Right atrium auricular region (tissue), 2 donors: ENCODE measurements around the gene PDE12. TPM values are rescaled to one million over a fixed set of nuclear protein-coding genes. Genes with fewer than 3 reads are reported as not detected.

Source experiments
- DNase-seq: peaks from one replicate; pipeline ENCODE4 v3.0.0-alpha.2; 2019; ENCODE audit warnings: low spot score
- H3K27ac ChIP-seq, 2 donors: fragments of 200-600 bp; sonication (generic); 1 replicate in 1 of 2; 2 replicates in 1 of 2; pipeline ENCODE4 v1.5.1; 2016 to 2019
- H3K27me3 ChIP-seq, 2 donors: fragments of 200-600 bp; sonication (generic); one replicate each; pipeline versions ENCODE4 v1.5.1 to v1.6.0; 2017 to 2019
- H3K36me3 ChIP-seq: fragments of 200-600 bp; sonication (generic); one replicate; pipeline ENCODE4 v1.5.1; 2016
- H3K4me1 ChIP-seq, 2 donors: fragments of 200-600 bp; sonication (generic); one replicate each; pipeline versions ENCODE4 v1.5.1 to v1.6.0; 2017 to 2019
- H3K4me3 ChIP-seq, 2 donors: fragments of 200-600 bp; sonication (generic); 1 replicate in 1 of 2; 2 replicates in 1 of 2; pipeline ENCODE4 v1.5.1; 2017 to 2019; ENCODE audit warnings: mild to moderate bottlenecking in 1 of 2, moderate library complexity in 1 of 2
- H3K9me3 ChIP-seq, 2 donors: fragments of 200-600 bp; sonication (generic); one replicate each; pipeline ENCODE4 v1.5.1; 2019
- total RNA-seq, 2 donors: library from RNA; depleted of rRNA; stranded (reverse); fragments of >200 nt; gene quantifications; one replicate each; pipeline ENCODE4 v1.1.0, GENCODE V29; 2016
- TF ChIP-seq, protein P1 (sequence below), 2 donors: fragments of 200-600 bp; sonication (generic); IDR thresholded peaks; one replicate each; pipeline ENCODE4 v1.5.1; 2019; ENCODE audit warnings: antibody characterized with exemption in 2 of 2

Gene PDE12
- total RNA-seq, 2 donors from 2014 or later: 9.9 to 12.1 TPM

DNA sequence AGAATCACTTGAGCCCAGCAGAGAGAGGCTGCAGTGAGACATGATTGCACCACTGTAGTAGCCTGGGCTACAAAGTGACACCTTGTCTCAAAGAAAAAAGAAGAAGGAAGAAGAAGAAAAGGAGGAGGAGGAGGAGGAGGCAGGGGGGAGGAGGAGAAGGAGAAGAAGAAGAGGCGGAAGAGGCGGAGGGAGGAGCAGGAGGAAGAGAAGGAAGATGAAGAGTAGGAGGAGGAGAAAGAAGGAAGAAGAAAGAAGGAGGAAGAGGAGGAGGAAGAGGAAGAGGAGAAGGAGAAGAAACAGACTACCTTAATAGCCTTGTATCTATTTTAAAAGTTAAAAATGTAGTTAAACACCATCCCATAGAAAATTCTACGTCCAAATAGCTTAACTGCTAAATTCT, 60.2 kb downstream of the PDE12 start:
- no peaks in the 10 kb centered on the region for H3K27me3 ChIP-seq
- no peak overlapping the region for H3K4me3 ChIP-seq
- no peaks in the 10 kb centered on the region for H3K4me1 ChIP-seq
- no peak for DNase-seq
- TF ChIP-seq, protein P1, sequence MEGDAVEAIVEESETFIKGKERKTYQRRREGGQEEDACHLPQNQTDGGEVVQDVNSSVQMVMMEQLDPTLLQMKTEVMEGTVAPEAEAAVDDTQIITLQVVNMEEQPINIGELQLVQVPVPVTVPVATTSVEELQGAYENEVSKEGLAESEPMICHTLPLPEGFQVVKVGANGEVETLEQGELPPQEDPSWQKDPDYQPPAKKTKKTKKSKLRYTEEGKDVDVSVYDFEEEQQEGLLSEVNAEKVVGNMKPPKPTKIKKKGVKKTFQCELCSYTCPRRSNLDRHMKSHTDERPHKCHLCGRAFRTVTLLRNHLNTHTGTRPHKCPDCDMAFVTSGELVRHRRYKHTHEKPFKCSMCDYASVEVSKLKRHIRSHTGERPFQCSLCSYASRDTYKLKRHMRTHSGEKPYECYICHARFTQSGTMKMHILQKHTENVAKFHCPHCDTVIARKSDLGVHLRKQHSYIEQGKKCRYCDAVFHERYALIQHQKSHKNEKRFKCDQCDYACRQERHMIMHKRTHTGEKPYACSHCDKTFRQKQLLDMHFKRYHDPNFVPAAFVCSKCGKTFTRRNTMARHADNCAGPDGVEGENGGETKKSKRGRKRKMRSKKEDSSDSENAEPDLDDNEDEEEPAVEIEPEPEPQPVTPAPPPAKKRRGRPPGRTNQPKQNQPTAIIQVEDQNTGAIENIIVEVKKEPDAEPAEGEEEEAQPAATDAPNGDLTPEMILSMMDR (IDR thresholded peaks at IDR 0.05): no peak
- H3K36me3 ChIP-seq: no peaks in the 10 kb centered on the region
- H3K27ac ChIP-seq: no peak overlapping the region
- H3K9me3 ChIP-seq: no peaks in the 10 kb centered on the region

Other genes starting within 250 kb of the PDE12 start
- gene DNAH12, start 11.9 kb upstream of the PDE12 start, total RNA-seq: under 1 TPM in 1 of 2 donors, not detected in 1; 0.08 TPM
- gene ARF4, start 41.1 kb downstream of the PDE12 start, total RNA-seq: 10 to 100 TPM; 92.5 to 95.7 TPM
- 10 to 100 TPM; 12.7 to 13.3 TPM for gene DENND6A, start 136.8 kb downstream of the PDE12 start, total RNA-seq
- gene SLMAP, start 200.0 kb downstream of the PDE12 start, total RNA-seq: 100 to 1,000 TPM; 220 to 256 TPM